ENCODE data around the gene TEPSIN.

DNA sequence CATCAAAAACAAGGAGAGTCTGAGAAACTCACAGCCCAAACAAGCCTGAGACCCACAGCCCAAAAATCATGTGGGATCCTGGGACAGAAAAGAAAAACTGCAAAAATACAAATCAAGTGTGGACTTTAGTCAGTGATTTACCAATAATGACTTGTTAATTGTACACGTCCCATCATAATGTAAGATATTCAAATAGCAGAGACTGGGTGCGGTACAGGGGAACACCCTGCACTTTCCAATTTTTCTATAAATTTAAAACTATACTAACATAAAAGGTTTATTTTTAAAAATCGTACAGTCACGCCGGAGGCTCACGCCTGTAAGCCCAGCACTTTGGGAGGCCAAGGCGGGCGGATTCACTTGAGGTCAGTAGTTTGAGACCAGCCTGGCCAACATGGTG is 24.9 kb downstream of the TEPSIN start:
- TF ChIP-seq, protein P1, sequence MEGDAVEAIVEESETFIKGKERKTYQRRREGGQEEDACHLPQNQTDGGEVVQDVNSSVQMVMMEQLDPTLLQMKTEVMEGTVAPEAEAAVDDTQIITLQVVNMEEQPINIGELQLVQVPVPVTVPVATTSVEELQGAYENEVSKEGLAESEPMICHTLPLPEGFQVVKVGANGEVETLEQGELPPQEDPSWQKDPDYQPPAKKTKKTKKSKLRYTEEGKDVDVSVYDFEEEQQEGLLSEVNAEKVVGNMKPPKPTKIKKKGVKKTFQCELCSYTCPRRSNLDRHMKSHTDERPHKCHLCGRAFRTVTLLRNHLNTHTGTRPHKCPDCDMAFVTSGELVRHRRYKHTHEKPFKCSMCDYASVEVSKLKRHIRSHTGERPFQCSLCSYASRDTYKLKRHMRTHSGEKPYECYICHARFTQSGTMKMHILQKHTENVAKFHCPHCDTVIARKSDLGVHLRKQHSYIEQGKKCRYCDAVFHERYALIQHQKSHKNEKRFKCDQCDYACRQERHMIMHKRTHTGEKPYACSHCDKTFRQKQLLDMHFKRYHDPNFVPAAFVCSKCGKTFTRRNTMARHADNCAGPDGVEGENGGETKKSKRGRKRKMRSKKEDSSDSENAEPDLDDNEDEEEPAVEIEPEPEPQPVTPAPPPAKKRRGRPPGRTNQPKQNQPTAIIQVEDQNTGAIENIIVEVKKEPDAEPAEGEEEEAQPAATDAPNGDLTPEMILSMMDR (IDR thresholded peaks at IDR 0.05), result no peak
- TF ChIP-seq EP300 (IDR thresholded peaks at IDR 0.05) (no peak), POLR2A (IDR thresholded peaks at IDR 0.05) (no peak)

Data from ovary (tissue), 3 donors.